ENCODE data around the gene PGM1.
A peak's percentile ranks its signal among the peaks of the same experiment; 100 is the strongest.
"Not testable (repeated sequence)": the region's sequence is repeated elsewhere in the genome, so short reads cannot be mapped to it uniquely, and the experiment has no call there.

Gene PGM1

DNA sequence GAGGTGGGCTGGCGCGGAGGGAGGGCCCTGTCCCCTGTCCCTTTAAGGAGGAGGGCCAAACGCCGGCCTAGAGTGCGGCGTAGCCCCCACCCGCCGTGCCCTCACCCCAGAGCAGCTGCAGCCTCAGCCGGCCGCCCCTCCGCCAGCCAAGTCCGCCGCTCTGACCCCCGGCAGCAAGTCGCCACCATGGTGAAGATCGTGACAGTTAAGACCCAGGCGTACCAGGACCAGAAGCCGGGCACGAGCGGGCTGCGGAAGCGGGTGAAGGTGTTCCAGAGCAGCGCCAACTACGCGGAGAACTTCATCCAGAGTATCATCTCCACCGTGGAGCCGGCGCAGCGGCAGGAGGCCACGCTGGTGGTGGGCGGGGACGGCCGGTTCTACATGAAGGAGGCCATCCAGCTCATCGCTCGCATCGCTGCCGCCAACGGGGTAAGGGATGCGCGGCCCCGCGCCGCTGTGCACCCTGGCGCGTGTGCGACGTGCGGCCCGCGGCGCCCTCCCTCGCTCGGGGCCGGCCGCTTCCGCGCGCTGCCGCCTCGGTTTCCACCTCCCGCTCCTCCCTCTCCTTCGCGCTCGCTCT is at the start of gene PGM1:
Gene PGM1, plus strand, starts transcription at position 109 of the 583 bp plus-strand sequence. Its CDS starts 78 bp downstream, at position 187.
- DNase-seq (ENCODE audit: low read depth), result peak; percentile 73

DNA sequence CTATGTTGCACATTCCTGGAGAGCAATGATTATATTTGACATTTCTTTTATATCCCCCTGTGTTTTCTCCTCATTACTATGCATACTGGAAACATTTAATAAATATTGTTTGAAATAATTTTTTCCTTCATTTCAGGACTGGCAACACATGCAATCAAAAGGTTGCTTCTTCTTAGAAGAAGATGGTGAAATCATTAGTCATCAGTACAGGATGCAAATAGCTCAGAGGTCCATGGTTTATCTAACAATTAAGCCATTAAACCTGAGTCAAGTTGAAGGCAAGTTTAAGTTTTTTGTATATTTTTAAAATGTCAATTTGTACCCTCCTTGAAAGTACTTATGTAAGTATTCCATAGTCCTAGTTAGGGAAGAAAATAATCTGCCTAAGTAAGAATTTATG is 47.4 kb upstream of the PGM1 start:
- no peak for DNase-seq (ENCODE audit: low read depth)

DNA sequence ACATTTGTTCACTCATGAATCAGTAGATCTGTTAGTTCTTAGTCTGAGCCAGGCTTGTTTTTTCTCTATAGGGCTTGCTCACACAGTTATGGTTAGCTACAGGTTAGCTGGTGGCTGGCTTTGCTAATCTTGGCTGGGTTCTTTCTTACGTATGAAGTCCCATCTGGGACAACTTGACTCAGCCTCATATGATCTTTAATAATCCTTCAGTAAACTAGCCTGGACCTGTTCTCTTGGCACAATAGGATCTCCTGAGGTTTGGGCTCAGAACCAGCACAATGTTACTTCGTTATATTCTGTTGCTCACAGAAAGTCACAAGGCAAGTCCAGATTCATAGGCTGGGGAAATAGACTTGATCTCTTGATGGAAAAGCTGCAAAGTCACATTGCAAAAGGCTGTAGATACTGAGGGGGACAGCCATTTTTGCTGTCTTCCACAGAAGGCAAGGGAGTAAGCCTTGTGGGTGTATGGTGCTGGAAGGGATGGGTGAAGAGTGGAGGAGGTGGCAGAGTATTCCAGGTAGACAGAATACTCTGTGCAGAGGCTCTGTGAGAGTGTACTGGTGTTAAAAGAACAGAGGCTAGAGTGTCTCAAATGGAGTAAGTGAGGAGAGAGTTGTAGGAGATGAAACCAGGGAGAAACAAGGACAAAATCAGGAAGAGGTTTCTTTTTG is 45.5 kb upstream of the PGM1 start:
- no peak for DNase-seq (ENCODE audit: low read depth)

DNA sequence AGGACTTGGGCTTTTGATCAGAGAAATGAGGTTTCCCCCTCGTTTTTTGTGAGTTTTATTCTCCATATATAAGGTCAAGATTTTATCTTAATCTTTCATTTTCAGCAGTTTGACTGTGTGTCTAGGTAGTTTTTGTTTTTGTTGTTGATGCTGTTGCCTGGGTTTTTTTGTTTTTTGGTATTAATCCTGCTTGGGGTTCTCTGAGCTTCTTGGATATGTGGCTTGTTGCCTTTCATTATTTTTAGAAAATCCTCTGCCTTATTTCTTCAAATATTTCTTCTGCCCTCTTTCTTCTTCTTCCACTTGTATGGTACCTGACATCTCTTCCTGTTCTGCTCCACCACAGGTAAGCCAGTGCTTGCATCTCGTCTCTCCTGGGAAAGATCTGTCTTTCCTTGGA is 44.9 kb upstream of the PGM1 start:
- no peak for DNase-seq (ENCODE audit: low read depth)

DNA sequence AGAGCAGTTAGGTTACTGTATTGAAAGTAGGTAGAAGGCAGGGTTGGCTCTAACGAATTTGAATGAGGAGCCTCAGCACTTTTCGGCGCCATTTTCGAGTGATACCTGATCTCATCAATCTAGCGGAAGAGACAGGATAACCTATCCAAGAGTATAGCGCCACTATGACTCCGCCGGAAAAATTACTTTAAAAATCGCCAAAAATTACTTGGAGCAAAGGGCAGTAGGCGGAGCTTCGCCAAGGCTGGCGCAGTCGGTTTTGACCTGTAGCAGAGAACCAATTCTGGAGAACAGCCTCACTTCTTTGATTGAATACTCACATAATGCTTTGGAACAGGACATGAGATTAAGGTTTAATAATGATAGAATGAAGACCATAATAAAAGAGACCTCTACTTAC is 44.3 kb upstream of the PGM1 start:
- no peak for DNase-seq (ENCODE audit: low read depth)

DNA sequence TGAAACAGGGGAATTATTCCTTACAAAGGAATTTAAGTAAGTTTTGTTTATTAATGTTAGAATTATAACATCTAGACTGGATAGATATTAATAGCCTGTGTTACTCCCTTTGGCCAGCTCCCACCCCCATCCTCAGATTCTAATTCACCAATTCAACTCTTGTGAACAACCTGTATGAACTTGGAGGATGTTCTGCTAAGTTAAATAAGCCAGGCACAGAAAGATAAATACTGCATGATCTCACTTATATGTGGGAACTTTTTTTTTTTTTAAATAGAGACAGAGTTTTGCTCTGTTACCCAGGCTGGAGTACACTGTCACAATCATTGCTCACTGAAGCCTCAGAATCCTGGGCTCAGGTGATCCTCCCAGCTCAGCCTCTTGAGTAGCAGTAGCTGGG is 37.7 kb upstream of the PGM1 start:
- no peak for DNase-seq (ENCODE audit: low read depth)

DNA sequence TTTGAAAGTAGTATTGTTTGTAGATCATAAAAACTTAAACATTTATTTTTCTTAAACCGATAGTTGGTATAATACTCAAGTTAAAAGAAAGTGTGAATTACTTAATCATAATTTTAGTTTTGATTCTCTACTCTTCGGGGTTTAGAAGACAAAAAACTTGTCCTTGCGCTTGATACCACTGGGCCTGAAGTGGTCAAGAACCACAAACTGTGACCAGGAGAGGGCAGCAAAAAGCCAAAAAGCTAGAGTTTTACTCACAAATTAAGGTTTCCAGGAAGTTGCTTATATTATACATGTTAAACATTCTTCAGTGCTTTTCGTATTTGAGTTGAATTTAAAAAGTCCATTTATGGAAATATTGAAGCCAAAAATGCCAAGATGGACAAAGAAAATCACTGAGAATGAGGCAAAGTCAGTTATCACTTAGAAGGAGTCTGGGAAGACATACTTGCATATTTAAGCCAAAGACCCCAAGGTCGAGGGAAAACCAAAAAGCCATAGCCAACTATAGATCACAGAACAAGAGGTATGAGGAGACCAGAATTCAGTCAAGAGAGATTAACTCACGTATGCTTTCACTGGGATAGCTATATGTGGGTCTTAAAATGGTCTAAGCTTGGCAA is 35.7 kb upstream of the PGM1 start:
- no peak for DNase-seq (ENCODE audit: low read depth)

DNA sequence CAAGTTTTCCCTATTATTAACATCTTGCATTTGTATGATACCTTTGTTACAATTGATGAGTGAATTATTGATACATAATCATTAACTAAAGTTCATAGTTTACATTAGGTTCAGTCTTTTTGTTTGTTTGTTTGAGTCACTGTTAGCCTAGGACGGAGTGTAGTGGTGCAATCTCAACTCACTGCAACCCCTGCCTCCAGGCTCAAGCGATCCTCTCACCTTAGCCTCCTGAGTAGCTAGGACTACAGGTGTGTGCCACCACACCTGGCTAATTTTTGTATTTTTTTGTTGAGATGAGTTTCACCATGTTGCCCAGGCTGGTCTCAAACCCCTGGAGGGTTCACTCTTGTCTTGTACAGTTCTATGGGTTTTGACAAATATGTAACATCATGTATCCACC is 33.9 kb upstream of the PGM1 start:
- no peak for DNase-seq (ENCODE audit: low read depth)

DNA sequence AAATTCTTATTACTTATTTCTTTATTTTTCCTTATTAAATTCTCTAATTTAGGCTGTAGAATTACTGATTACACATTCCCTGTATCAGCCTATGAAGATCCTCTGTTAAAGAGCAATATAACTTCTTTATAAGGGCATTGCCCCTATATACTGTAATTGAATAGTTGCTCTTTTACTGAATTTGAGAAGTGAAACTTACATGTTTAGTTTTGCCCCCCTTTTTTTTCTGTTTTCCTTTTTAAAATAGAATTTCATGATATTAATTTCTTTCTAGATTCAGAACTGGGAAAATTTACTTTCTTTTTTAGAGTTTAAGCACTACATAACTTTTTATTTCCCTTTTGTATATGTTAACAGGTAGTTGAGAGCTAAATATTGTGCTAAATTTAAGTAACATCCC is 29.5 kb upstream of the PGM1 start:
- no peak for DNase-seq (ENCODE audit: low read depth)

DNA sequence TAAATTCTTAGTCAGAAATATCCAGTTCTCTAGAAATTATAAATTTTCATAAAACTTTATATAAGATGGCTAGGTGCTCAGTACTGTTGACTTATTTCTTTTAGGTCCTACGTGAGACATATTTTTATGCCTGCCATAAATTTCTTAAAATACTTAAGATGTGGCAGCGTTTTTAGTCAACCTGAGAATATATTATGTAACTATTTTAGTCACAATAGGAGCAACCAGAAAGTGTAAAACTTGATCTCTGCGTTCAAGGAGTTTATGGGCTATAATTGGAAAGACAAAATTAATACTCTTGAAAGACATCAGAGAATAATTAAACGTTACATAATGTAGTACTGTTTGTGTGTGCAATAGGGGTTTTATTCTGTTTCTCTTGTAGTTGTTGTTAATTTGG is 24.1 kb upstream of the PGM1 start:
- no peak for DNase-seq (ENCODE audit: low read depth)

DNA sequence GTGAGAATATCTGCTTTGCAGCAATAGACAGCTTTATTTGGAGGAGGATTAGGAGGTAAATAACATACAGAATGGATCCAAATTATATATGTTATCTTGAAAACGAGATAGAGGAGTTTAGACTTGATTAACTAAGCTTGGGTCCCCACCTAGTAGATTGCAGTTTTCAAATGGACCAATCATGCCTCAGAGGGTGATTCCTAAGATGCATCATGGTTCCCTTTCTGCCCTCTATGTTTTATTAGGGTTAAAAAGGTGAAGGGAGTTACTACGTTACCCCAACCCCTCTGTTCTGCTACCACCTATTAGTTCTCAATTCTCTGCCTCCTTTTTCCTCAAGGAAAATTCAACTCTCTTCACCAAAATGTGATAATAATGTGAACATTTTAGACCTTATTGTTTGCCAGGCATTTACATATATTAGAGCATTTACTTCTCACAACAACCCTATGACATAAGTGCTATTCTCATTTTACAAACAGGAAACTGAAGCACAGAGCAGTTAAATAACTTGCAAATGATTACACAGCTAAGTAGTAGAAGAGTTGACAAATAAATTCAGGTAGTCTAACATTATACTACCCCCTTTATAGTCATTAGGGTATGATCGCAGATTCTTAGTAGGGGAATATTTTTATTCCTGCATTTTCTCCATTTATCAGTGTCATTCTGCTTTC is 23.4 kb upstream of the PGM1 start:
- DNase-seq (ENCODE audit: low read depth), result no peak

- not testable (repeated sequence) for DNase-seq (ENCODE audit: low read depth)
These were observed 20.5 kb upstream of the PGM1 start for GRCh38 chr1:63572686-63573085.

- DNase-seq (ENCODE audit: low read depth), result not testable (repeated sequence)
These were observed 18.9 kb upstream of the PGM1 start for GRCh38 chr1:63574203-63574796.

- DNase-seq (ENCODE audit: low read depth), result no peak
These were observed 17.8 kb upstream of the PGM1 start for GRCh38 chr1:63575340-63575826.

DNA sequence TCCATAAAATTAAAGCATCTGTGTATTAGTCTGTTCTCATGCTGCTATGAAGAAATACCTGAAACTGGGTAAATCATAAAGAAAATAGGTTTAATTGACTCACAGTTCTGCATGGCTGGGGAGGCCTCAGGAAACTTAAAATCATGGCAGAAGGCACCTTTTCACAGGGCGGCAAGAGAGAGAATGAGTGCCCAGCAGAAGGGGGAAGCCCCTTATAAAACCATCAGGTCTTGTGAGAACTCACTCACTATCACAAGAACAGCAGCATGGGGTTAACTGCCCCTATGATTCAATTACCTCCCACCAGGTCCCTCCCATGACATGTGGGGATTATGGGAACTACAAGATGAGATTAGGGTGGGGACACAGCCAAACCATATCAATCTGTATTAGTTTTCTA is 6.9 kb upstream of the PGM1 start:
- DNase-seq (ENCODE audit: low read depth), result not testable (repeated sequence)

- no peak for DNase-seq (ENCODE audit: low read depth)
These were observed 3.0 kb upstream of the PGM1 start for GRCh38 chr1:63590166-63590560.

GRCh38 chr1:63592536-63593302 is 492 bp upstream of the PGM1 start:
- peak; percentile 3 for DNase-seq (ENCODE audit: low read depth)

GRCh38 chr1:63593886-63594605 is 835 bp downstream of the PGM1 start:
- peak; percentile 67 for DNase-seq (ENCODE audit: low read depth)

DNA sequence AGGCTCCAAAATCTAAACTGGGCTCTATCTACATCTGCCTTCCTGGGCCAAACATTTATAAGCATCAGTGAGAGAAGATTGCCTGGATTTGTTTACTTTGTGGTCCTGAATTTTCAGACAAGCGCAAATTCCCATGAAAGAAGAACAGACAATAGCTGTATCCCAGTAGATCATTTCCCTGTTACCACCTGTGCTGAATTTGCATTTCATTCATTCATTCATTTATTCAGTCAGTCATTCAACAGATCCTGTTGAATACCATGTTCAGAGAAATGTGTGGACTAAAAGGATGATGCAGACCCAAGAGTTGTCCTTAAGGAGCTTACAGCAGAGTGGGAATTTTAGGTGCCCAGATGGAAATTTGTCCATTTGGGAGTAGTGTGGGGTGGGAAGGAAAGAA is 2.2 kb downstream of the PGM1 start:
- DNase-seq (ENCODE audit: low read depth), result no peak

GRCh38 chr1:63599799-63600198 is 6.6 kb downstream of the PGM1 start:
- no peak for DNase-seq (ENCODE audit: low read depth)

- no peak for DNase-seq (ENCODE audit: low read depth)
These were observed 7.0 kb downstream of the PGM1 start for GRCh38 chr1:63600248-63600647.

Measured in activated T-cell treated with anti-CD3 and anti-CD28 coated beads for 48 hours (primary cell).